GM12872 (cell line): ENCODE results near the gene CASZ1.

Source experiments
- CTCF ChIP-seq: IDR thresholded peaks from 3 replicates; pipeline ENCODE4 v1.5.1; 2011; ENCODE audit warnings: low read depth, mild to moderate bottlenecking, low read length, moderate library complexity; ENCODE audit not compliant: insufficient read depth

Gene CASZ1

GRCh38 chr1:10709165-10709564, 87.3 kb downstream of the CASZ1 start:
- no peak for TF ChIP-seq CTCF

GRCh38 chr1:10708757-10709156, 87.7 kb downstream of the CASZ1 start:
- no peak for TF ChIP-seq CTCF

GRCh38 chr1:10707208-10707607, 89.2 kb downstream of the CASZ1 start:
- TF ChIP-seq CTCF, result no peak

- no peak for TF ChIP-seq CTCF
These were observed 90.0 kb downstream of the CASZ1 start for GRCh38 chr1:10706376-10706913.

GRCh38 chr1:10705953-10706352, 90.5 kb downstream of the CASZ1 start:
- TF ChIP-seq CTCF, result no peak

- TF ChIP-seq CTCF, result no peak
These were observed 92.0 kb downstream of the CASZ1 start for GRCh38 chr1:10704368-10704882.

- no peak for TF ChIP-seq CTCF
These were observed 92.7 kb downstream of the CASZ1 start for GRCh38 chr1:10703702-10704101.

GRCh38 chr1:10701145-10701544, 95.3 kb downstream of the CASZ1 start:
- no peak for TF ChIP-seq CTCF
